H1 (cell line): Measurements from ENCODE around the gene SH3BP2.

Experiments used
- CEBPB ChIP-seq: IDR thresholded peaks from 2 replicates; pipeline ENCODE4 v1.6.1; 2012; ENCODE audit warnings: low read depth, low read length
- CTCF ChIP-seq, 3 experiments: IDR thresholded peaks; 1 replicate in 2 of 3; 2 replicates in 1 of 3; pipeline versions ENCODE4 v1.5.1 to v1.6.1; 2011; ENCODE audit warnings: low read length in 3 of 3, mild to moderate bottlenecking in 3 of 3, inconsistent platforms in 2 of 3, low read depth in 1 of 3, moderate library complexity in 1 of 3; ENCODE audit not compliant: insufficient read depth in 1 of 3; ENCODE audit errors: control extremely low read depth in 1 of 3
- EGR1 ChIP-seq: IDR thresholded peaks from 2 replicates; pipeline ENCODE4 v1.6.1; 2011; ENCODE audit warnings: low read depth, low read length, borderline replicate concordance
- EP300 ChIP-seq, 2 experiments: IDR thresholded peaks; 1 replicate in 1 of 2; 2 replicates in 1 of 2; pipeline ENCODE4 v1.6.1; 2011 to 2012; ENCODE audit warnings: low read depth in 2 of 2, low read length in 2 of 2, mild to moderate bottlenecking in 2 of 2, borderline replicate concordance in 1 of 2, inconsistent platforms in 1 of 2, moderate library complexity in 1 of 2
- MAX ChIP-seq: IDR thresholded peaks from 2 replicates; pipeline ENCODE4 v1.6.1; 2012; ENCODE audit warnings: inconsistent platforms
- POLR2A ChIP-seq, 2 experiments: IDR thresholded peaks; 1 replicate in 1 of 2; 2 replicates in 1 of 2; pipeline ENCODE4 v1.6.1; 2011; ENCODE audit warnings: low read depth in 2 of 2, low read length in 2 of 2, mild to moderate bottlenecking in 2 of 2; ENCODE audit errors: control extremely low read depth in 1 of 2
- YY1 ChIP-seq: IDR thresholded peaks from 2 replicates; pipeline ENCODE4 v1.6.1; 2011; ENCODE audit warnings: low read depth, mild to moderate bottlenecking, low read length
- ZNF274 ChIP-seq: IDR thresholded peaks from 2 replicates; pipeline ENCODE4 v1.7.0; 2012; ENCODE audit warnings: low read length, borderline replicate concordance; ENCODE audit errors: extremely low read depth

GRCh38 chr4:2785613-2786012 is 7.3 kb upstream of the SH3BP2 start:
- TF ChIP-seq POLR2A (IDR thresholded peaks at IDR 0.05; ENCODE audit: control extremely low read depth in 1 of 2, low read depth in 2 of 2, low read length in 2 of 2) = no peak
- no peak for TF ChIP-seq CTCF (IDR thresholded peaks at IDR 0.05; ENCODE audit: control extremely low read depth in 1 of 3, insufficient read depth in 1 of 3, low read depth in 1 of 3, low read length in 3 of 3)
- no peak for TF ChIP-seq EP300 (IDR thresholded peaks at IDR 0.05; ENCODE audit: borderline replicate concordance in 1 of 2, low read depth in 2 of 2, low read length in 2 of 2)
- TF ChIP-seq EGR1 = no peak
- TF ChIP-seq ZNF274 = no peak
- TF ChIP-seq CEBPB = no peak
- TF ChIP-seq YY1 = no peak
- TF ChIP-seq MAX = no peak
